PC-3 (cell line): ENCODE results near the gene CCT3. TPM values are rescaled to one million over a fixed set of nuclear protein-coding genes. Genes with fewer than 3 reads are reported as not detected.
A peak's percentile ranks its signal among the peaks of the same experiment; 100 is the strongest.

ENCODE experiments used
- ATAC-seq: fragments of 200-7000 bp; cut with Tn5 transposase; 2 replicates; pipeline ENCODE4 v1.9.1; 2020; ENCODE audit warnings: mild to moderate bottlenecking, moderate library complexity
- Bru-seq: library from RNA; stranded (reverse); fragments of 400-500 nt; gene quantifications from one replicate; lab custom pipeline; 2021; lab: Mats Ljungman, UMichigan
- BruChase-seq, 2 experiments: library from RNA; stranded (reverse); fragments of 400-500 nt; gene quantifications; one replicate each; lab custom pipeline; 2021; lab: Mats Ljungman, UMichigan
- BruUV-seq: library from RNA; stranded (reverse); fragments of 400-500 nt; replicated peaks from 2 replicates; lab custom pipeline; 2021; lab: Mats Ljungman, UMichigan
- CTCF ChIA-PET: fragments of 300-600 bp; sonication (Branson Sonifier 250); formaldehyde crosslinking; loops from one replicate; lab custom pipeline; 2022; ENCODE audit warnings: antibody characterized with exemption; lab: Charles Lee
- POLR2A ChIA-PET: fragments of 300-600 bp; sonication (Branson Sonifier 250); formaldehyde crosslinking; loops from one replicate; lab custom pipeline; 2022; ENCODE audit warnings: antibody characterized with exemption; ENCODE audit not compliant: unreplicated experiment; lab: Charles Lee
- DNase-seq: peaks from one replicate; pipeline ENCODE4 v3.0.0-alpha.2; 2015
- H2AFZ ChIP-seq: fragments of 300-600 bp; sonication (generic); 2 replicates; pipeline ENCODE4 v1.6.0; 2016; ENCODE audit warnings: antibody characterized with exemption, low read length
- H3F3A ChIP-seq: fragments of 300-600 bp; sonication (generic); one replicate; pipeline ENCODE4 v1.6.0; 2017; ENCODE audit warnings: antibody characterized with exemption, low read length, control low read depth, mild to moderate bottlenecking; ENCODE audit not compliant: unreplicated experiment
- H3K27ac ChIP-seq: fragments of 300-600 bp; sonication (generic); 2 replicates; pipeline ENCODE4 v1.5.1; 2016; ENCODE audit warnings: mild to moderate bottlenecking, low read length
- H3K27me3 ChIP-seq: fragments of 300-600 bp; sonication (generic); 2 replicates; pipeline ENCODE4 v1.6.1; 2016; ENCODE audit warnings: low read length, mixed read lengths
- H3K36me3 ChIP-seq: fragments of 300-600 bp; sonication (generic); 2 replicates; pipeline ENCODE4 v1.6.1; 2016; ENCODE audit warnings: low read depth, mixed run types, low read length, mixed read lengths
- H3K4me1 ChIP-seq: fragments of 300-600 bp; sonication (generic); 2 replicates; pipeline ENCODE4 v1.5.1; 2016; ENCODE audit warnings: low read length; ENCODE audit not compliant: insufficient read depth
- H3K4me2 ChIP-seq: fragments of 300-600 bp; sonication (generic); 2 replicates; pipeline ENCODE4 v1.6.0; 2016; ENCODE audit warnings: low read length
- H3K4me3 ChIP-seq: fragments of 300-600 bp; sonication (generic); 2 replicates; pipeline ENCODE4 v1.5.1; 2016; ENCODE audit warnings: mild to moderate bottlenecking, low read length, mixed read lengths
- H3K79me2 ChIP-seq: fragments of 300-600 bp; sonication (generic); 2 replicates; pipeline ENCODE4 v1.6.1; 2017; ENCODE audit warnings: low read length, mixed read lengths
- H3K9ac ChIP-seq: fragments of 300-600 bp; sonication (generic); 2 replicates; pipeline ENCODE4 v1.6.0; 2016; ENCODE audit warnings: mild to moderate bottlenecking, low read length
- H3K9me2 ChIP-seq: fragments of 300-600 bp; sonication (generic); replicated peaks from 2 replicates; pipeline ENCODE4 v1.6.1; 2016; ENCODE audit warnings: mixed run types, low read length, mixed read lengths
- H3K9me3 ChIP-seq: fragments of 300-600 bp; sonication (generic); 2 replicates; pipeline ENCODE4 v1.6.1; 2016; ENCODE audit warnings: low read length, mixed read lengths
- H4K20me1 ChIP-seq: fragments of 300-600 bp; sonication (generic); 2 replicates; pipeline ENCODE4 v1.6.1; 2016; ENCODE audit warnings: low read length, mixed read lengths
- CTCF ChIP-seq: fragments of 300-600 bp; sonication (generic); conservative IDR thresholded peaks from 2 replicates; pipeline ENCODE4 v1.5.1; 2017; ENCODE audit warnings: antibody characterized with exemption, low read depth, mild to moderate bottlenecking, low read length
- EZH2 ChIP-seq: fragments of 300-600 bp; sonication (generic); IDR thresholded peaks from one replicate; pipeline ENCODE4 v1.6.1; 2017; ENCODE audit warnings: antibody characterized with exemption, mild to moderate bottlenecking, low read length; ENCODE audit not compliant: unreplicated experiment
- EZH2phosphoT487 ChIP-seq: fragments of 300-600 bp; sonication (generic); IDR thresholded peaks from 2 replicates; pipeline ENCODE4 v1.6.1; 2018; ENCODE audit warnings: mild to moderate bottlenecking, antibody characterized with exemption, low read length, borderline replicate concordance
- intact Hi-C: fragments of 100-400 bp; cut with micrococcal nuclease; formaldehyde crosslinking; loops from 2 replicates; pipeline ENCODE4 v1.9.0; 2023
- long read RNA-seq: library from polyadenylated mRNA; unstranded; transcript quantifications from one replicate; pipeline ENCODE4 v2.0.0, GENCODE V29; 2021; ENCODE audit not compliant: unreplicated experiment
- total RNA-seq: library from RNA; depleted of rRNA; stranded (reverse); fragments of >200 nt; gene quantifications from 2 replicates; pipeline ENCODE4 v1.2.3, GENCODE V29; 2014; rRNA removed

The CCT3 gene
- total RNA-seq (666 and 692 TPM in 2 replicates), Bru-seq, nascent RNA (percentile 91 among the genes with signal in this experiment), BruChase-seq, experiment 1, labeled RNA remaining after a 6-hour chase (percentile 97 among the genes with signal in this experiment), BruChase-seq, experiment 2, labeled RNA remaining after a 2-hour chase (percentile 94 among the genes with signal in this experiment)
- long read RNA-seq, transcript CCT3-201 (14 exons, 2,150 nt), result major isoform, 550 of 709 reads
- long read RNA-seq, partial matches to known transcripts, result 141 of 709 reads
- long read RNA-seq, other reads (novel, unspliced or antisense), result 13 of 709 reads

- peak; percentile 100 for DNase-seq
- no peaks in the 10 kb centered on the region for H3K27me3 ChIP-seq
- peak within 1 kb of the TSS; percentile 82 for H3K27ac ChIP-seq
- no peak for TF ChIP-seq EZH2phosphoT487
- TF ChIP-seq CTCF, result no peak
- no peak for TF ChIP-seq EZH2
- H3K9ac ChIP-seq, result peak within 1 kb of the TSS; percentile 94
- no peaks in the 10 kb centered on the region for H3K9me2 ChIP-seq
- BruUV-seq, result no TSS peak
- CTCF ChIA-PET, result no interaction called here
- H3K4me3 ChIP-seq, result peak within 1 kb of the TSS; percentile 98
- peak within 1 kb of the TSS; percentile 94 for H3K4me2 ChIP-seq
- no peaks in the 10 kb centered on the region for H3K9me3 ChIP-seq
- H2AFZ ChIP-seq, result peak within 1 kb of the TSS; percentile 89
- H3K79me2 ChIP-seq, result peaks cover 47% of the 10 kb centered on the region
- no peaks in the 10 kb centered on the region for H3F3A ChIP-seq
- peaks cover 13% of the 10 kb centered on the region for H3K4me1 ChIP-seq
- intact Hi-C loops, result no loop called here
- peaks cover 24% of the 10 kb centered on the region for H3K36me3 ChIP-seq
- peaks cover 32% of the 10 kb centered on the region for H4K20me1 ChIP-seq
- ATAC-seq, result peak; percentile 95
- POLR2A ChIA-PET, result interaction anchor here (0.6 kb wide), 1 partner anchor 376 kb away, joined by 3 read pairs; no protein-coding TSS in a partner anchor
Observed at GRCh38 chr1:156338180-156338976, at the start of gene CCT3, which contains the start of gene TSACC. Gene CCT3, minus strand, starts transcription at chr1:156338292. Its CDS starts 108 bp downstream, at chr1:156338184. Gene TSACC, plus strand, starts transcription at chr1:156338526. Its CDS starts 1,232 bp downstream, at chr1:156339758.

DNA sequence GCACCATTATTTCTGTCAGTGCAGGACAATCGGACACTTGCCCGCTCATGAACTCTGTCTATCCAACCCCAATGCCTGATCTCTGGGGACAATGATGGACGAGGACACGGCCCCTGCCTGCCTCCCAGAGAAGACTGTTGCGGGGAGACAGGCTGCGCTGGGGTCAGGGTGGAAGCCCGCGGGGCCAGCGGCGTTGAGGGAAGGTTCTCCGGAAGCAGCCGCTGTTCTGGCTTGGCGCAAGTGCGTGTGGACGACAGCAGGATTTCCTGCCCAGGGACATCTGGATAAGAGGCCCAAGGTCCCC, 49.7 kb upstream of the CCT3 start:
- no peaks in the 10 kb centered on the region for H3F3A ChIP-seq
- no peaks in the 10 kb centered on the region for H3K9me3 ChIP-seq
- no peak overlapping the region for H2AFZ ChIP-seq
- intact Hi-C loops, result no loop called here
- H3K9ac ChIP-seq, result no peak overlapping the region
- CTCF ChIA-PET, result interaction anchor here (1.3 kb wide), 1 partner anchor 58 kb away, joined by 5 read pairs; no protein-coding TSS in a partner anchor
- peaks cover 1% of the 10 kb centered on the region; the same call in 1 of the 2 replicates for H3K4me1 ChIP-seq
- TF ChIP-seq CTCF (no peak), EZH2phosphoT487 (no peak), EZH2 (no peak)
- H3K4me2 ChIP-seq, result no peak overlapping the region
- no peak overlapping the region for H3K27ac ChIP-seq
- no peaks in the 10 kb centered on the region for H3K27me3 ChIP-seq
- H3K9me2 ChIP-seq, result no peaks in the 10 kb centered on the region
- no peaks in the 10 kb centered on the region for H3K36me3 ChIP-seq
- no peak overlapping the region for H3K4me3 ChIP-seq
- H4K20me1 ChIP-seq, result no peaks in the 10 kb centered on the region
- POLR2A ChIA-PET, result no interaction called here
- ATAC-seq, result no peak
- no peak for DNase-seq
- no peaks in the 10 kb centered on the region for H3K79me2 ChIP-seq
- no TSS peak for BruUV-seq
